ENCODE measurements around the gene FOXP1.

The FOXP1 gene

GRCh38 chr3:71414189-71414927 lies 169.2 kb downstream of the FOXP1 start:
- no peak for TF ChIP-seq CTCF (IDR thresholded peaks at IDR 0.05; ENCODE audit: low read depth, low read length)
- no peak overlapping the region for H3K4me3 ChIP-seq (ENCODE audit: low read depth, low read length)

DNA sequence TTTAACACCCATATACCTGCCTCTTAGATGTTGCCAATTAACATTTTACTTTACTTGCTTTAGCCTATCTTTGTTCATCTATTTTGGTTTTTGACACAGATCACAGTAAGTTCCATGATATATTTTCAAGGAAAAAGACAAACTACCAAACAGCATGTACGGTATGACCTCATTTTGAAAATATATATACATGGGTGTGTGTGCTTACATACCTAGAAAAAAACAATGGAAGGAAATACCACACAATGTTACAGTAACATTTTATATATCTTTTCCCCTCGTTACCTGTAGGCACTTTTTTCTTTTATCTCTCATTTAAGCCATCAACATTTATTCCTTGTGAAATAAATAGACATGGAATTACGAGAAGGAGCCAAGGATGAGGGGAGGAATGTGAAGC lies 170.0 kb downstream of the FOXP1 start:
- no peak for TF ChIP-seq CTCF (IDR thresholded peaks at IDR 0.05; ENCODE audit: low read depth, low read length)
- no peak overlapping the region for H3K4me3 ChIP-seq (ENCODE audit: low read depth, low read length)

GRCh38 chr3:71409352-71409751 lies 174.2 kb downstream of the FOXP1 start:
- TF ChIP-seq CTCF (IDR thresholded peaks at IDR 0.05; ENCODE audit: low read depth, low read length) = no peak

GRCh38 chr3:71408903-71409302 lies 174.6 kb downstream of the FOXP1 start:
- no peak for TF ChIP-seq CTCF (IDR thresholded peaks at IDR 0.05; ENCODE audit: low read depth, low read length)
- no peak overlapping the region for H3K4me3 ChIP-seq (ENCODE audit: low read depth, low read length)

More at GRCh38 chr3:71409352-71409751, 174.2 kb downstream of the FOXP1 start:
- no peak overlapping the region for H3K4me3 ChIP-seq (ENCODE audit: low read depth, low read length)

DNA sequence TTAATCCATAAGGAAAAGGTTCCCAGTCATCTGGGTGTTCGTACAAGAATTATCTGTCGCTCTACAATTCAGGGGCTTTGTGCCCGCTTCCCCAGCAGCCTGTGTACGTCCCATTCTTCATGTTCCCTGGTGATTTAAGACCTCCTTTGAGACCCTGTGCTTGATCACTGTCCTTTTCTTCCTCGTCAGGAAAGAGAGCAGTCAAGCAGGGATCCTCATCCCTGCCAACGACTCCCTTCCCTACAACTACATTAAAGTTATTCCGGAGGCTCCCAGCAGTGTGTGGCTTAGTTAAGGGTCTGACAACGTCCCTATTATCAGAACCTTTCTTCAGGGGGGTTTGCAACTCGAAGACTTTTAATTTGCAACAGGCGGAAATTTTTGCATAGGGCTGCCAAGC lies 175.7 kb downstream of the FOXP1 start:
- TF ChIP-seq CTCF (IDR thresholded peaks at IDR 0.05; ENCODE audit: low read depth, low read length) = no peak
- no peak overlapping the region for H3K4me3 ChIP-seq (ENCODE audit: low read depth, low read length)

DNA sequence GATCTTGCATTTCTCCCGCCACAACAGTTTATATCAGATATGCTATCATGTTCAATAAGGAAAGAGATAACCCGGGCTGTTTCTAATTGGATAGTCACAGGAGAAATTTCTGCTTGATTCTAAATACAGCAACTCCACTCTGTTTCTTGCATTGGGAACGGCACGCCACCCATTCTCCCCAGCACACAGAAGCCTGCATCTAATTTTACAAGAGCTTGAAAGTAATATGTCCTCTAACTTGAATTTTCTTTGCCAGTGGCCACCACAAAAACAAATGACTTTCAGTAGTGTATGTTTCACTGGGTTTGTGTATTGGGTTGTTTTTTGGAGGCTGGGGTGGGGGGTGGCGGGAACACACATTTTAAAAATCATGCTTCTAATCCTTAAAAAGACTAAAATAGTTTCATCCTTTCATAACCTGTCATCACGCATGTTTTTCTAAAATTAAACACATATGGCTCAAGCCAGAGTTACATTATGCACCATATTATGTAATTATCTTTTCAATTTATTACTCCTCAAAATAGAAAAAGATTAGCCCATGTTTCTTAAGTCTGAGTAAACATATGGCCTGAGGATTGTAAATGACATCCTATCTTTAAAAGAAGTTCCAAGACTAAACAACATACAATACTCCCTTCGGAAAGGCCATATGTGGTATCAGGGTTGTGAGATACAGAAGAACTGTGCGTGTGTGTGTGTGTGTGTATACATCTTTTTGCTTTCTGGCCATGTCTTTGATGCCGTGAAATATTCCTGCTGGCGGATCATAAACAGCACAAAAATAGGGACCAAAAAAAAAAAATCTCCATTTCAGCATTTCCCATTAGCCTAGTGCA lies 176.3 kb downstream of the FOXP1 start:
- TF ChIP-seq CTCF (IDR thresholded peaks at IDR 0.05; ENCODE audit: low read depth, low read length) = no peak
- no peak overlapping the region for H3K4me3 ChIP-seq (ENCODE audit: low read depth, low read length)

GRCh38 chr3:71402911-71403310 lies 180.6 kb downstream of the FOXP1 start:
- TF ChIP-seq CTCF (IDR thresholded peaks at IDR 0.05; ENCODE audit: low read depth, low read length) = no peak
- H3K4me3 ChIP-seq (ENCODE audit: low read depth, low read length) = no peak overlapping the region

Measured in WI38 (cell line).